Hematopoietic multipotent progenitor cell treated with erythropoietin and hydrocortisone succinate and interleukin-3 and kit ligand, for 8 days (in vitro differentiated cells): ENCODE measurements around the gene PROX1.

Source experiments
- DNase-seq: peaks from one replicate; pipeline ENCODE4 v3.0.0-alpha.2; 2015

Gene PROX1

GRCh38 chr1:214002060-214002459, 14.3 kb downstream of the PROX1 start:
- no peak for DNase-seq

GRCh38 chr1:214002472-214002871, 14.7 kb downstream of the PROX1 start:
- DNase-seq: no peak

GRCh38 chr1:214003233-214003632, 15.5 kb downstream of the PROX1 start:
- peak; percentile 13 for DNase-seq

- DNase-seq: no peak
Observed at GRCh38 chr1:214004014-214004413, 16.2 kb downstream of the PROX1 start.

GRCh38 chr1:214004795-214005194, 17.0 kb downstream of the PROX1 start:
- DNase-seq: no peak

GRCh38 chr1:214005708-214006107, 17.9 kb downstream of the PROX1 start:
- no peak for DNase-seq

GRCh38 chr1:214006845-214007244, 19.1 kb downstream of the PROX1 start:
- no peak for DNase-seq

- no peak for DNase-seq
Observed at GRCh38 chr1:214008347-214008746, 20.6 kb downstream of the PROX1 start.

GRCh38 chr1:214008791-214009422, 21.1 kb downstream of the PROX1 start:
- no peak for DNase-seq

- DNase-seq: no peak
Observed at GRCh38 chr1:214009423-214010196, 21.8 kb downstream of the PROX1 start.

- no peak for DNase-seq
Observed at GRCh38 chr1:214010197-214010573, 22.4 kb downstream of the PROX1 start.

- DNase-seq: no peak
Observed at GRCh38 chr1:214010717-214011116, 22.9 kb downstream of the PROX1 start.

GRCh38 chr1:214012418-214012817, 24.6 kb downstream of the PROX1 start:
- no peak for DNase-seq

GRCh38 chr1:214013614-214014377, 26.0 kb downstream of the PROX1 start:
- DNase-seq: no peak

GRCh38 chr1:214014730-214015129, 27.0 kb downstream of the PROX1 start:
- no peak for DNase-seq

GRCh38 chr1:214017191-214017982, 29.6 kb downstream of the PROX1 start:
- no peak for DNase-seq

GRCh38 chr1:214018386-214019268, 30.9 kb downstream of the PROX1 start:
- DNase-seq: no peak

- no peak for DNase-seq
Observed at GRCh38 chr1:214019499-214019898, 31.7 kb downstream of the PROX1 start.

- DNase-seq: no peak
Observed at GRCh38 chr1:214021321-214021720, 33.5 kb downstream of the PROX1 start.

- DNase-seq: no peak
Observed at GRCh38 chr1:214022229-214022791, 34.5 kb downstream of the PROX1 start.

- no peak for DNase-seq
Observed at GRCh38 chr1:214022810-214023425, 35.1 kb downstream of the PROX1 start.
